ENCODE measurements around the gene TMEM106C. TPM values are rescaled to one million over a fixed set of nuclear protein-coding genes. Genes with fewer than 3 reads are reported as not detected.
A peak's percentile ranks its signal among the peaks of the same experiment; 100 is the strongest.

The TMEM106C gene
- total RNA-seq, 1 donor from 2014 or later: 31.3 TPM

DNA sequence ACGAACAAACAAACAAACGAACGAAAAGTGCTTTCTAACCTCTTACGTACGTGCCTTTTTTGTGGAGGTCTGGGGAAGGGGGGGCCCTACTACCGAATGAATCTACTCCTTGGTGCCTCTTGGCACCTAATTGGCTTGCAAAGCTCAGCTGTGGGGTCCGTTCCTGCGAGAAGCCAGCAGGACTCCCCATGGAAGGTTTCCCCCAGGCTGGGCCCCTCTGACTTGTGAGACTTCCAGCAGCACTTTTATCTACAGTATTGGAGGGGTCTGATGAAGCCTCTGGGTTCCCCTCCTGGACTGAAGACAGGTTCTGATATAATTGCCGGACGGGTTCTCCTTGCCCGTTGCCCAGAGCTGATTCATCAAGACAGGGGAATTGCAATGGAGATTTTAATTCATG, 1.2 kb upstream of the TMEM106C start:
- no peak overlapping the region for H3K4me3 Mint-ChIP-seq
- DNase-seq: no peak
- H3K27me3 Mint-ChIP-seq: peaks cover 11% of the 10 kb centered on the region
- ChIA-PET CTCF (interaction anchor here (0.6 kb wide), 1 partner anchor 725 kb away, joined by 3 read pairs; no protein-coding TSS in a partner anchor), POLR2A (interaction anchor here (1.5 kb wide), 1 partner anchor 40 kb away, joined by 3 read pairs; no protein-coding TSS in a partner anchor)
- H3K27ac Mint-ChIP-seq: no peak overlapping the region
- no peak for TF ChIP-seq CTCF (IDR thresholded peaks at IDR 0.05)
- intact Hi-C loops (cut with micrococcal nuclease): loop anchor here (2.0 to 10.0 kb wide), 6 partner anchors 40 to 887 kb away; partner anchors contain the start of genes AMIGO2, COL2A1, PCED1B and SENP1
- H3K36me3 Mint-ChIP-seq (ENCODE audit: low read depth): peaks cover 15% of the 10 kb centered on the region
- H3K4me1 Mint-ChIP-seq: peaks cover 18% of the 10 kb centered on the region
- peaks cover 3% of the 10 kb centered on the region for H3K9me3 Mint-ChIP-seq
- no peak for ATAC-seq (ENCODE audit: low read depth)

DNA sequence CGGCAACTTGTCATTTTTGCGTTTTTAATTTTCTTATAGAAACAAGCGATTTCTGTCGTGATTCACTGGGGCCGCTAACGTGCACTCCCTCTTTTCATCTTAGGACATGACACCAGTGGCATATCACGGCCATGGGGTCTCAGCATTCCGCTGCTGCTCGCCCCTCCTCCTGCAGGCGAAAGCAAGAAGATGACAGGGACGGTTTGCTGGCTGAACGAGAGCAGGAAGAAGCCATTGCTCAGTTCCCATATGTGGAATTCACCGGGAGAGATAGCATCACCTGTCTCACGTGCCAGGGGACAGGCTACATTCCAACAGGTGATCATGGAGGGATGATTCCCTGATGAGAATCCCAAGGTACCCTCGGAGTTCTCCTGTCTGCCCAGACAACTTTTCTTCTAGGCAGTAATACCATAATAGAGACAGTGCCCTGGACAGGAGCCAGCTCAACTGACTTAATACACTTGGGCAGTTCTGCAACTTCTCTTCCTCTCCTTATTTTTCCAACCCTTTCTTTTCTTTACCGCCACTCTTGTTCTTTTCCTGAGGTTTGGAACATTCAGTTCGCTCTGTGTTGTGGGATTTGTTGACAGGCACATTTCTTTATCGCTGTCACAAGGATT, 821 bp downstream of the TMEM106C start:
- ATAC-seq (ENCODE audit: low read depth) (no peak), DNase-seq (no peak)
- ChIA-PET CTCF (interaction anchor here (0.9 to 1.4 kb wide), 3 partner anchors 12 to 167 kb away, joined by 4 to 7 read pairs (median 6); partner anchors contain the start of gene VDR), POLR2A (interaction anchor here (1.1 to 1.6 kb wide), 2 partner anchors 193 to 219 kb away, joined by 5 to 7 read pairs; partner anchors contain the start of genes ASB8 and CCDC184)
- Mint-ChIP-seq H3K4me3 (peak overlapping the region; percentile 97), H3K4me1 (peaks cover 18% of the 10 kb centered on the region), H3K27me3 (peaks cover 11% of the 10 kb centered on the region), H3K36me3 (ENCODE audit: low read depth) (peaks cover 30% of the 10 kb centered on the region), H3K27ac (peak overlapping the region; percentile 24), H3K9me3 (no peaks in the 10 kb centered on the region)
- intact Hi-C loops (cut with micrococcal nuclease): loop anchor here (5.0 to 10.0 kb wide), 4 partner anchors 38 to 889 kb away; partner anchors contain the start of genes AMIGO2, COL2A1, PCED1B and SENP1
- TF ChIP-seq CTCF (IDR thresholded peaks at IDR 0.05): no peak

DNA sequence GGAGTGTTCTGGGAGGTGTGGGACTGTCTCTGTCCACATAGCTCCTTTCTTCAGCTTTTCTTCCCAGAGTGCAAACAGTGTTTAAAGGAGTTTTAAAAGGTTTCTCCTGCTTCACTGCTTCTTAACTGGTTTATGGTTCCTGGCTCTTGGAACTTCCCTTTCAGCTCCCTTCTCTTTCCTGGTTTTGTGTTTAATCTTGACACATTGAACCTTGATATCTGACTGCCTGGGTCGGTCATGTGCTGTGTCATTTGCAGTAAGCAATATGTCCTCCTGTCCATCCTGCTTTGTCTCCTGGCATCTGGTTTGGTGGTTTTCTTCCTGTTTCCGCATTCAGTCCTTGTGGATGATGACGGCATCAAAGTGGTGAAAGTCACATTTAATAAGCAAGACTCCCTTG, 2.2 kb downstream of the TMEM106C start:
- peaks cover 36% of the 10 kb centered on the region for H3K36me3 Mint-ChIP-seq (ENCODE audit: low read depth)
- peaks cover 7% of the 10 kb centered on the region for H3K27me3 Mint-ChIP-seq
- ChIA-PET CTCF (no interaction called here), POLR2A (no interaction called here)
- peaks cover 18% of the 10 kb centered on the region for H3K4me1 Mint-ChIP-seq
- H3K4me3 Mint-ChIP-seq: no peak overlapping the region
- ATAC-seq (ENCODE audit: low read depth): no peak
- no peaks in the 10 kb centered on the region for H3K9me3 Mint-ChIP-seq
- DNase-seq: no peak
- intact Hi-C loops (cut with micrococcal nuclease): loop anchor here (10.0 kb wide), 1 partner anchor 891 kb away; the partner anchor contains the start of genes AMIGO2 and PCED1B
- TF ChIP-seq CTCF (IDR thresholded peaks at IDR 0.05): no peak
- no peak overlapping the region for H3K27ac Mint-ChIP-seq

- H3K9me3 Mint-ChIP-seq: no peaks in the 10 kb centered on the region
- intact Hi-C loops (cut with micrococcal nuclease): loop anchor here (10.0 kb wide), 1 partner anchor 893 kb away; the partner anchor contains the start of genes AMIGO2 and PCED1B
- peaks cover 36% of the 10 kb centered on the region for H3K36me3 Mint-ChIP-seq (ENCODE audit: low read depth)
- POLR2A ChIA-PET: no interaction called here
- H3K27ac Mint-ChIP-seq: no peak overlapping the region
- CTCF ChIA-PET: no interaction called here
- ATAC-seq (ENCODE audit: low read depth) (no peak), DNase-seq (no peak)
- no peak for TF ChIP-seq CTCF (IDR thresholded peaks at IDR 0.05)
- H3K27me3 Mint-ChIP-seq: no peaks in the 10 kb centered on the region
- peaks cover 18% of the 10 kb centered on the region for H3K4me1 Mint-ChIP-seq
- no peak overlapping the region for H3K4me3 Mint-ChIP-seq
Observed at GRCh38 chr12:47967461-47968321, 4.3 kb downstream of the TMEM106C start.

GRCh38 chr12:47969845-47970244, 6.4 kb downstream of the TMEM106C start:
- ATAC-seq (ENCODE audit: low read depth): no peak
- Mint-ChIP-seq H3K4me1 (peaks cover under 1% of the 10 kb centered on the region), H3K4me3 (no peak overlapping the region), H3K36me3 (ENCODE audit: low read depth) (peaks cover 30% of the 10 kb centered on the region), H3K27ac (no peak overlapping the region), H3K27me3 (no peaks in the 10 kb centered on the region), H3K9me3 (no peaks in the 10 kb centered on the region)
- DNase-seq: no peak
- CTCF ChIA-PET: no interaction called here
- intact Hi-C loops (cut with micrococcal nuclease): loop anchor here (10.0 kb wide), 1 partner anchor 895 kb away; the partner anchor contains the start of genes AMIGO2 and PCED1B
- POLR2A ChIA-PET: no interaction called here
- TF ChIP-seq CTCF (IDR thresholded peaks at IDR 0.05): no peak
